ENCODE data around the gene GUCA1A. TPM values are rescaled to one million over a fixed set of nuclear protein-coding genes. Genes with fewer than 3 reads are reported as not detected.

Gene GUCA1A
- under 1 TPM; 0.07 to 0.24 (median 0.15) TPM for polyA plus RNA-seq (ENCODE audit: insufficient read length in 3 of 3)

GRCh38 chr6:42173101-42173500 is at the start of gene GUCA1A:
Gene GUCA1A (plus strand): TSS chr6:42173364. CDS start chr6:42173614, 250 bp downstream.
- no peak for DNase-seq (ENCODE audit: low read depth in 3 of 3, low spot score in 2 of 3)

GRCh38 chr6:42123379-42124103 is 49.6 kb upstream of the GUCA1A start:
- no peak for DNase-seq (ENCODE audit: low read depth in 3 of 3, low spot score in 2 of 3)

- no peak for DNase-seq (ENCODE audit: low read depth in 3 of 3, low spot score in 2 of 3)
These were observed 48.8 kb upstream of the GUCA1A start for GRCh38 chr6:42124223-42124836.

- DNase-seq (ENCODE audit: low read depth in 3 of 3, low spot score in 2 of 3): no peak
These were observed 47.9 kb upstream of the GUCA1A start for GRCh38 chr6:42125231-42125630.

- no peak for DNase-seq (ENCODE audit: low read depth in 3 of 3, low spot score in 2 of 3)
These were observed 47.5 kb upstream of the GUCA1A start for GRCh38 chr6:42125663-42126062.

- DNase-seq (ENCODE audit: low read depth in 3 of 3, low spot score in 2 of 3): no peak
These were observed 44.5 kb upstream of the GUCA1A start for GRCh38 chr6:42128460-42129359.

- DNase-seq (ENCODE audit: low read depth in 3 of 3, low spot score in 2 of 3): no peak
These were observed 43.8 kb upstream of the GUCA1A start for GRCh38 chr6:42129360-42129676.

- no peak for DNase-seq (ENCODE audit: low read depth in 3 of 3, low spot score in 2 of 3)
These were observed 41.6 kb upstream of the GUCA1A start for GRCh38 chr6:42131531-42131930.

GRCh38 chr6:42133926-42134325 is 39.2 kb upstream of the GUCA1A start:
- no peak for DNase-seq (ENCODE audit: low read depth in 3 of 3, low spot score in 2 of 3)

GRCh38 chr6:42135161-42135560 is 38.0 kb upstream of the GUCA1A start:
- DNase-seq (ENCODE audit: low read depth in 3 of 3, low spot score in 2 of 3): no peak

- no peak for DNase-seq (ENCODE audit: low read depth in 3 of 3, low spot score in 2 of 3)
These were observed 37.4 kb upstream of the GUCA1A start for GRCh38 chr6:42135722-42136121.

- DNase-seq (ENCODE audit: low read depth in 3 of 3, low spot score in 2 of 3): no peak
These were observed 36.5 kb upstream of the GUCA1A start for GRCh38 chr6:42136508-42137193.

- no peak for DNase-seq (ENCODE audit: low read depth in 3 of 3, low spot score in 2 of 3)
These were observed 35.9 kb upstream of the GUCA1A start for GRCh38 chr6:42137194-42137753.

GRCh38 chr6:42138190-42138589 is 35.0 kb upstream of the GUCA1A start:
- no peak for DNase-seq (ENCODE audit: low read depth in 3 of 3, low spot score in 2 of 3)

GRCh38 chr6:42138630-42139619 is 34.2 kb upstream of the GUCA1A start:
- no peak for DNase-seq (ENCODE audit: low read depth in 3 of 3, low spot score in 2 of 3)

GRCh38 chr6:42140032-42140431 is 33.1 kb upstream of the GUCA1A start:
- no peak for DNase-seq (ENCODE audit: low read depth in 3 of 3, low spot score in 2 of 3)

- no peak for DNase-seq (ENCODE audit: low read depth in 3 of 3, low spot score in 2 of 3)
These were observed 32.2 kb upstream of the GUCA1A start for GRCh38 chr6:42140756-42141602.

GRCh38 chr6:42141603-42142117 is 31.5 kb upstream of the GUCA1A start:
- DNase-seq (ENCODE audit: low read depth in 3 of 3, low spot score in 2 of 3): no peak

Measured in right renal cortex interstitium (tissue), 3 donors.